Ishikawa (cell line): ENCODE data around the gene PKP4.

Experiments used
- CEBPB ChIP-seq: IDR thresholded peaks from 2 replicates; pipeline ENCODE4 v1.6.1; 2012
- CREB1 ChIP-seq: IDR thresholded peaks from 2 replicates; pipeline ENCODE4 v1.6.1; 2012; ENCODE audit warnings: low read depth
- EGR1 ChIP-seq: IDR thresholded peaks from 2 replicates; pipeline ENCODE4 v1.6.1; 2012
- EP300 ChIP-seq: IDR thresholded peaks from 2 replicates; pipeline ENCODE4 v1.6.1; 2012; ENCODE audit warnings: borderline replicate concordance
- FOXM1 ChIP-seq: IDR thresholded peaks from 2 replicates; pipeline ENCODE4 v1.6.1; 2012; ENCODE audit warnings: low read depth, borderline replicate concordance
- NFIC ChIP-seq: IDR thresholded peaks from 2 replicates; pipeline ENCODE4 v1.6.1; 2012
- RAD21 ChIP-seq: IDR thresholded peaks from 2 replicates; pipeline ENCODE4 v1.6.1; 2012; ENCODE audit warnings: low read depth
- REST ChIP-seq: IDR thresholded peaks from 2 replicates; pipeline ENCODE4 v1.6.1; 2012; ENCODE audit warnings: low read depth, mild to moderate bottlenecking
- TCF12 ChIP-seq: IDR thresholded peaks from 2 replicates; pipeline ENCODE4 v1.6.1; 2012; ENCODE audit warnings: low read depth
- USF1 ChIP-seq: IDR thresholded peaks from 2 replicates; pipeline ENCODE4 v1.6.1; 2012
- YY1 ChIP-seq: IDR thresholded peaks from 2 replicates; pipeline ENCODE4 v1.6.1; 2012; ENCODE audit warnings: low read depth
- ZBTB7A ChIP-seq: IDR thresholded peaks from 2 replicates; pipeline ENCODE4 v1.6.1; 2012; ENCODE audit warnings: low read depth
- TF ChIP-seq, protein P1 (sequence below): IDR thresholded peaks from 2 replicates; pipeline ENCODE4 v1.6.1; 2012

DNA sequence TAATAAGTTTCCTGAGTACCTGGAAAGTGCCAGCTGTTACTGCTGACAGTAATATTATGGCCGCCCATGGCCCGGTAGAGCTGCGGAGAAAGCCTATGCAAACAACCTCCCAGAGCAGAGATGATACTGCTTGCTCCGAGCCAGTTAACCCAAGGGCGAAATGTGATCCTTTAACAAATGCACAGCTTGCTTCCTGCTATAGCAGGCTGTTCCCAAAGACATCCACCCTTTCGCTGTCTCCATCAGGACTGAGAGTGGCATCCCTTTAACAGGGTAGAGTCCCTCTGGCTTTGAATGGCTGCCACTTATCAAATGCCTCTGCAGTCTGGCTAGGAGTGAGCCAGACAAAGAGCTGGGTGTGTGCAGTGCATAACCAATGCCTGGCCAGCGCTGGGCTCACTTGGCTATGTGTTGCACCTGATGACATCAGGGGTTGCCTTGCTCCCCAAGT, 268.7 kb downstream of the PKP4 start:
- no peak for TF ChIP-seq ZBTB7A
- no peak for TF ChIP-seq USF1
- no peak for TF ChIP-seq EGR1
- TF ChIP-seq YY1: no peak
- TF ChIP-seq CREB1: no peak
- no peak for TF ChIP-seq NFIC
- TF ChIP-seq CEBPB: no peak
- no peak for TF ChIP-seq FOXM1
- no peak for TF ChIP-seq REST
- TF ChIP-seq RAD21: no peak
- TF ChIP-seq TCF12: no peak
- no peak for TF ChIP-seq EP300
- TF ChIP-seq, protein P1, sequence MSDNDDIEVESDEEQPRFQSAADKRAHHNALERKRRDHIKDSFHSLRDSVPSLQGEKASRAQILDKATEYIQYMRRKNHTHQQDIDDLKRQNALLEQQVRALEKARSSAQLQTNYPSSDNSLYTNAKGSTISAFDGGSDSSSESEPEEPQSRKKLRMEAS: no peak
